IPS-18c (cell line): Measurements from ENCODE around the gene ALPL.
"Not testable (repeated sequence)": the region's sequence is repeated elsewhere in the genome, so short reads cannot be mapped to it uniquely, and the experiment has no call there.

Experiments
- H3K4me3 ChIP-seq: 2 replicates; pipeline ENCODE4 v1.7.0; 2013; ENCODE audit warnings: low read depth, mild to moderate bottlenecking, low read length, moderate library complexity; ENCODE audit not compliant: insufficient read depth
- H3K9me3 ChIP-seq: one replicate; pipeline ENCODE4 v1.6.1; 2013; ENCODE audit warnings: mild to moderate bottlenecking, low read length, moderate library complexity; ENCODE audit not compliant: control insufficient read depth, insufficient read depth

ALPL gene

DNA sequence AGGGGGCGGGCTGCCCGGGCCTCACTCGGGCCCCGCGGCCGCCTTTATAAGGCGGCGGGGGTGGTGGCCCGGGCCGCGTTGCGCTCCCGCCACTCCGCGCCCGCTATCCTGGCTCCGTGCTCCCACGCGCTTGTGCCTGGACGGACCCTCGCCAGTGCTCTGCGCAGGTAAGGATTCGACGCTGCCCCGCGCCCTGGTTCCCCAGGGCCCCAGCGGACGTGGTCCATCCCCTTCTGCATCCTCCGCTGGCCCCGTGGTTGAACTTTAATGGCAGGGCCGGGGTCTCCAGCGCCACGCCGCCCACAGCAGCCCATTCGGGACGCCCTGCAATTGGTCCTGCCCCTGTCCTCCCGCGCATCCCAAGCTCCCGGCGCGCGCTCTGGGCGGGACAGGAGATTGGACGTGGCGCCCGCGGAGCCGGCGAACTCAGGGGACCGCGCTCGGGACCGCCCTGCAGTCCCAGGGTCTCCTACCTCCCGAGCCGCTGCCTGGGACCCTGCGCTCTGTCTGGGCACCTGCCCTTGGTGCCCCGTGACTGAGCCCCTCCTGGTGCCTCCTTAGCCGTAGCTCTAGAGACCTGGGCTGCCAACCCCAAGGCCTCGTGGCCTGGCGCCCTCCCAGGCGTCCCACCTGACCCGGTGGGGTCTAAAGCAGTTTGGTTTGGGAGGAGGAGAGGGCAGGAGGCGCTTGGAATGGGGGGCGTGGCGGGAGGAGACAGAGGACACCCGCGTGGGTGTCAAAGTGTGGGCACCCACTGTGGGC, at the start of gene ALPL:
Gene ALPL (plus strand): TSS at position 73 of the 762 bp plus-strand sequence. CDS start 44,659 bp downstream, outside the sequence.
- H3K9me3 ChIP-seq, result no peaks in the 10 kb centered on the region
- peak within 1 kb of the TSS; percentile 94 for H3K4me3 ChIP-seq

DNA sequence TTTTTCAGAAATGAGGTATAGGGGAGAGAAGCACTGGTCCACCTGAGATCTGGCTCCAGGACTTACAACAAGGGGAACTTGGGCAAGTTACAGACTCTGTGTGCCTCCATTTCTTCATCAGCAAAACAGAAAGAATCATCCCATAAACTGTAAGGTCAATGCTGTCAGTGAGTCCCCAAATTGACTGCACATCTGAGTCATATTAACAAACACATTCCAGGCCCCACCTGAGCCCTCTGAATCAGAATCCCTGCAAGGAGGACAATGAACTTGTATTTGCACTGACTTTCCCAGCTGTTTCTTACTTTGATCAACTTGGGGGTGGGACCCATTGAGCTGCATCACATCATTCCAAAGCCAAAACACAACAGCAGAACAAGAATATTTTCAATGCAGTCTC, 44.1 kb upstream of the ALPL start:
- not testable (repeated sequence) for H3K4me3 ChIP-seq, H3K9me3 ChIP-seq

DNA sequence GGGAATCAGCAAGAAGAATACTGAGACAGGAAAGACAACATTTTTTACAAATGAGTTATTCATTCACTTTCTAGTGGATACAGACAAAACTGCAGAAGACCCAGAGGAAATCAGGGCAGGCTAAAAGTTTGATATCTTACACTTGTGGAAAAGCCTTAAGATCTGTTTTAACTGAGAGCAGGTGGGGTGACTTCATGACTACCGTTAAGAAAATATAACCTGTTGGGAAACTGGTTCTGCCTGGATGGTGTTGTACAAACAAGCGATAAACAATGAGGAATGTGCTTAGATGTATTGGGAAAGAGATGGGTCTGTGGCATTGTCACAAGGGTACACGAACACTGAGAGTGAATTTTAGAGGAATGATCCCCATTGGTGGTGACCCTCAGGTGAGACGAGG, 41.3 kb upstream of the ALPL start:
- H3K4me3 ChIP-seq, H3K9me3 ChIP-seq: not testable (repeated sequence)

DNA sequence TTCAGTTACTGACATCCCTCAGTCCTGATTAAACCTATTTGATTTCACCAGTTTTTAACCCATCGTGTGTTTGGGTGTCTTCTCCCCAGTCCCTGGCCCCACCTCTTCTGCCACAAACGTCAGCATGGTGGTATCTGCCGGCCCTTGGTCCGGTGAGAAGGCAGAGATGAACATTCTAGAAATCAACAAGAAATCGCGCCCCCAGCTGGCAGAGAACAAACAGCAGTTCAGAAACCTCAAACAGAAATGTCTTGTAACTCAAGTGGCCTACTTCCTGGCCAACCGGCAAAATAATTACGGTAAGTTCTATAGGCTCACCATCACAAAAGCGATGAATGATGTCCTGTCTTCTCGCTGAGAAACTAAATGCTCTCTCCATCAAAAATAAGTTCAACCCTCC, 40.6 kb upstream of the ALPL start:
- H3K4me3 ChIP-seq, result no peak overlapping the region
- H3K9me3 ChIP-seq, result no peaks in the 10 kb centered on the region

DNA sequence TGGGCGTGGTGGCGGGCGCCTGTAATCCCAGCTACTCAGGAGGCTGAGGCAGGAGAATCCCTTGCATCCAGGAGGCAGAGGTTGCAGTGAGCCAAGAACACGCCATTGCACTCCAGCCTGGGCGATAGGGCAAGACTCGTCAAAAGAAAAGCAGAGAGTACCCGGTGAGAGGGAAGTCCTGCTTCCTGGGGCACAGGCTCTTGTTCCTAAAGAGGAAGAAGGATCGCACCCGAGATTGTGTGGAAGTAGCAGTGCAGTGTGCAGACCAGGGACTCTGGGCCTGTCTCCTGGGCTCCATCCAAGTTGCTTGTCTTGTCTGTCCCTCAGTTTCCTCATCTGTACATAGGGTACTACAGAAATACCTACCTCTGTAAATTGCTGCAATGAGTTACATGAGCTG, 39.6 kb upstream of the ALPL start:
- Histone ChIP-seq H3K4me3 (no peak overlapping the region), H3K9me3 (no peaks in the 10 kb centered on the region)

DNA sequence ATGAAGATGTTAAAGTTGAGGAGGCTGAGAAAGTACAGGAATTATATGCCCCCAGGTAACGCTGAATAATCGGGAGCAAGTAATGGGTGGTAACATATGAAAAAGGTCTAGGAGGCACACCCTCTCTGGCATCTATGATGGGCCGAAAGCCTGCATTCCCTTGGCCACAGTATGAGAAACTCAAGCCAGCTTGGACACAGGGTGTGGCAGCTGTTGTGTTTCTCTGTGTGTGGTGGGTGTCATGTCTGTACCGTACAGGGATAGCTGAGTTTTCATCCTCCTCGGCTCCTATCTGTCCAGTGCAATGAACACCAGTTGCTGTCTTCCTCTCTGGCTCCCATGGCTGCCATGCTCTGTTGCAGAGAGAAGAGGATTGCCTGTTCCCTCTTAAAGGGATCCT, 36.4 kb upstream of the ALPL start:
- Histone ChIP-seq H3K4me3 (no peak overlapping the region), H3K9me3 (no peaks in the 10 kb centered on the region)

DNA sequence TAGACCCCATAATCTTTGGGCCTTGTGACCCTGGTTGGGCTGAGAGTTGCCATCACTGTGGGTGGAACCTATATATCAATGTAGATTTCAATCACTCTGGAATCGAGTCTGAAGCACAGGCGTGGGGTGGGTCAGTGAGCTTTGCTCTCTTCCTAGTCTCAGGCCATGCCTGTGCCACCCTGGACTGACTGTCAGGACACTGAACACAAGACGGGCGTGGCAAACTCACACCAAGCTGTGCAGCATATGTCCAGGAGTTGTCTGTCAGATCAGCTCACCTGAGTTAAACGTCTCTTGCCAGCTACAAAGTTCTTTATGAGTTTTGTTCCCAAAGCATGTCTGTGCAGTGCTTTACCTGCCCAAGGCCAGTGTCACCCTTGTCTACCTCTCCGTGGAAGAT, 30.9 kb upstream of the ALPL start:
- Histone ChIP-seq H3K9me3 (no peaks in the 10 kb centered on the region), H3K4me3 (no peak overlapping the region)

DNA sequence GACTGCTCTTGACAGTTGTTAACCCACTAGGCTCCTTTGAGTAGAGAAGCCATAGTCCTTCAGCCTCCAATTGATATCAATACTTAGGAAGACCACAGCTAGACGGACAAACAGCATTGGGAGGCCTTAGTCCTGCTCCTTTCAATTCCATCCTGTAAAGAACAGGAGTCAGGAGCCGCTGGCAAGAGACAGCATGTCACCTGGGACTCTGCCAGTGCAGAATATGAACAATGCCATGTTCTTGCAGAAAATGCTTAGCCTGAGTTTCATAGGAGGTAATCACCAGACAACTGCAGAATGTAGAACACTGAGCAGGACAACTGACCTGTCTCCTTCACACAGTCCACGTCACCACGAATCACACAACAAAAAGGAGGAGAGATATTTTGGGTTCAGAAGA, 25.3 kb upstream of the ALPL start:
- not testable (repeated sequence) for H3K9me3 ChIP-seq, H3K4me3 ChIP-seq

DNA sequence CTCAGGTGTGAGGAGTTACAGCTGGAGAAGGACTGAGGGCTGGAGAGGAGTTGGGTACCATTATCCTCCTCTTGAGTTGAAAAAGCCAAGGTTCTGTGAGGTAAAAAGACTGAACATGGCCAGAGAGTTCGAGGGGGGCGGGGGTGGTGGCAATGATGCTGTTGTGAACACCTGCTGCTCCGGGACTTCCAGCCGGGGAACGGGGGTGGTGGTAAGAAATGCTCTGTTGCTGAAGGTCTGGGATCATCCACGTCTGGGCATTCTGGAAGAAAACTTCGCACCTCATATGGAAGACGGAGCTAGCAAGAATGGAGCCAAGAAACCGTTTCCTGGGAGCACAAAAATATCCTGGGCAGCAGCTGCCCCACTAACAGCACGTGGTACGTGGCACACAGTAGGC, 20.1 kb upstream of the ALPL start:
- Histone ChIP-seq H3K4me3 (no peak overlapping the region; the same call in 1 of the 2 replicates), H3K9me3 (peaks cover 3% of the 10 kb centered on the region)

DNA sequence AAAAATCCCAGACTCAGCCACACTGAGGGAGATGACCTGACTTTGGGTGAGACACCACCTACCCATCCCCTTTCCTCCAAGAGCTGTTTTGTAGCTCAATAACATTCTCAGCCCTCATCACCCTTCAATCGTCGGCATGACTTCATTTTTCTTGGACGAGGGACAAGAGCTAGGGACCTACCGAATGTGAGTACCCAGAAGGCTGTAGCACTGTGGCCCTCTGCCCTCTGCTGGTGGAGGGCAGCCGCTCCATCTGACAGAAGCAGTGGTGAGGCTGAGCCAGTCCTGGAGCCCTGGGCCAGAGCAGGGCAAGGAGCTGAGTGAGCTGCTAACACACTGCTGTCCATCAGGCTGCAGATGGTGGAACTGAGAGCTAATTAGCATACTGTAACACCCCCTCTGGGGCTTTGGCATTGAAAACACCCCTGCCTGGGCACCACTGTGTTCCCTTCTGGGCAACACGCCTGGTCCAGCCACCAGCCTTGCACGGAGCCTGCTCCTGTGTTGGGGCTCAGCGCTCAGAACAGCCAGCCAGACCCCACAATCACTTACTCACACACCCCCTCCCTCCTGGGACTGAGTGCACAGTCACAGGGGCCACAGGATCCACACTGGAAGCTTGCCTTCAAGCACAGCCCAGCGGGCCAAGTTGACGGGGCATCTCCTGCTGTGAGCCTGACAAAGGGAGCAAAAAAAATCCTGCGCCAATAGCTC, 18.3 kb upstream of the ALPL start:
- Histone ChIP-seq H3K9me3 (peaks cover 3% of the 10 kb centered on the region), H3K4me3 (no peak overlapping the region)

DNA sequence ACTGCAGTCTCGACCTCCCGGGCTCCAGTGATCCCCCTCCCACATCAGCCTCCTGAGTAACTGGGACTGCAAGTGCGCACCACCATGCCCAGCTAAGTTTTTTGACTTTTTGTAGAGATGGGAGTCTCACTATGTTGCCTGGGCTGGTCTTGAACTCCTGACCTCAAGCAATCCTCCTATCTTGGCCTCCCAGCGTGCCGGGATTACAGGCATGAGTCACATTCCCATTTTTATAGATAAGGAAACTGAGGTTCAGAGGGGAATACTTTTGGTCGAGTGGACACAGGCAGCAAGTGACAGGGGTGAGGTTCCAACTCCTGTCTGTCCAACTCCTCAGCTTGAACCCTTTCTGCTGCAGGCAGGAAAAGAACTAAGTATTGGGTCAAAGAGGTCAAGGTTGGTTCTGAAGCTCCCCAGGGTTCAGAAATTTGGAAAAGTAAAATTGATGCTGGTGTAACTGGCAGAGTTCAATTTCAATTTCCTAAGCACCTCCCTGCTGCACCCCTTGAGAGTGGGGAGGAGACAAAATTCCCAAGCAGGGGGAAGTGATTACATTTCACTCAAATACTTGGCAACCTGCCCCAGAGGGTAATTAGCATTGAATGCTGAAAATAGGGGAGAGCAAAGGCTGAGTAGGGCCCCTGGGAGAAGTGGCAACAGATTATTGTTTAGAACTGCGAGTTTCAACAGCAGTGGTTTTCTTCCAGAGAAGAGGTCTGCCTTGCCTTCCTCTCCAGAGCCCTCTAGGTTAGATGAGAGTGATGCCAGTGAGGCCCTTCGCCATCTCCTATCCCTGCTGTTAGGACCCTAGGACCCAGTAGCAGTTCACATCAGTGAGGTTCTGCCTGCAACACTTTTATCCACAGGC, 17.5 kb upstream of the ALPL start:
- peaks cover 3% of the 10 kb centered on the region for H3K9me3 ChIP-seq
- no peak overlapping the region for H3K4me3 ChIP-seq

DNA sequence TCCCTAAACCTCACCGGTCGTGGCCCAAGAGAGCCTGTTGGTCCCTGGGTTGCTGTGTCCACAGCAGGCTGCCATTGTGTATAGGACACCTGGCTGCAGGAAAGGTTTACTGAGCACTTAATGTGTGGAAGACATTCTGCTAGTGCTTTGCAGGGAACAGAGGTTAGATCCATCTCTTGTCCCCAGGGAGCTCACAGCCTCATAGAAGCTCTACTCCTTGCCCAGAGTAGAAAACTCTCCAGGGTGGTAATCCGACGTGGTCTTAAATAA, 16.9 kb upstream of the ALPL start:
- H3K9me3 ChIP-seq, result peaks cover 3% of the 10 kb centered on the region
- no peak overlapping the region for H3K4me3 ChIP-seq

DNA sequence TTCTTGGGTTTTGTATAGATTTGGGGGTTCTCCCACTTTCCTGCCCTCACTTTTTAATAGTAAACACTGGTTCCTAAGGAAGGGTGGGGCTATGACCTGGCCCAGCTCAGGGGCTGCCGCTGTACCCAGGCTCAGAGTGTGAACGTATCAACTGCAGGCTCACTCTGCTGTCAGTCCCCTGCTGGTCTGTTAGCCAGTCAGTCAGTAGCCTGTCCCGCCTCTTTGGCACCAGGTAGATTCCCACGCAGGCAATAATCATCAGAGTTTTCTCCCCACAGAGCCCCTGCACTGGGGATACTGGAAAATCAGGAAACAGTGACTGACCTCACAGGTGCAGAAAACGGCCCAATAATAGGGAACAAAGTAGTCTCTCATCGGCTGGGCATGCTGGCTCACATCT, 15.0 kb upstream of the ALPL start:
- H3K4me3 ChIP-seq, result no peak overlapping the region
- H3K9me3 ChIP-seq, result peaks cover 3% of the 10 kb centered on the region

DNA sequence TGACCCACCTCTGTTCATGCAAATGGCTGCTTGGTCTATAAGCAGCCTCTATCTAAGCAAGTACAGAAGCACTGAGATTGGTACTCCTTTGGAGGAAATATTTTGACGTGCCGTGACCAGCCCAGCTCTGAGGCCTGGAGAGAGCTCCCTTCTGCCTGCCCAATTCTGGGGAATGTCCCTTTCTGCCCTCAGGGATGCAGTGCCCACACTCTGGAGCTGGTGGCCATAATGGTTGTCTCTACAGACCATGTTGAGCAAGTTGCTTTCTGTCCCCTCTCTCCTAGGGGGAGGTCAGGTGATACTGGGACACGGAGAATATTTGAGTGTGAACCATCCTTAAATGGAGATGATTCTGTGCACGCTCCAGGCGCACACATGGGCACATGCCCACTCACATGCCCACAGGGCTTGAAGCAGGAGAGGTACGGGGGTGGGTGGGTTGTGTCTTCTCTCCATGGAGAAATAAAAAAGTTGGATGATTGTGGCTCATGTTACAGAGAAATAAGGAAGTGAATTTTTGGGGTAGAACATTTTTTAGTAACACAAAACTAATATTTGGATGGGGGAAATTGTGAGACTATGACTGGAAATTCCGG, 13.9 kb upstream of the ALPL start:
- no peak overlapping the region for H3K4me3 ChIP-seq
- H3K9me3 ChIP-seq, result peaks cover 3% of the 10 kb centered on the region

DNA sequence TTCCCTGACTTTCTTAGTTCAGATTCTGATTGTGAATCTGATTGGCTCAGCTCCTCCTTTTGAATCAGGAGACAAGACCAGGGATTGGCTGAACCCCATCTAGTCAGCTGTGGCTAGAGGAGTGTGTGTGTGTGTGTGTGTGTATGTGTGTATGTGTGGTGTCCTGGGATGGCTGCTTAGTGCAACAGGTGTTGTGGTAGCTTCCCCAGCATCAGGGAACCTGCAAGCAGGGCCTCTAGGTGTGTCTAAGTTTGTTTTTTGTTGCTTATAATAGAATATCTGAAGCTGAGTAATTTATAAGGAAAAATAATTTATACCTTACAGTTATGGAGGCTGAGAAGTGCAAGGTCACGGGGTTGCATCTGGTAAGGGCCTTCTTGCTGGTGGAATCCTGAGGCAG, 13.2 kb upstream of the ALPL start:
- no peaks in the 10 kb centered on the region for H3K9me3 ChIP-seq
- H3K4me3 ChIP-seq, result no peak overlapping the region

DNA sequence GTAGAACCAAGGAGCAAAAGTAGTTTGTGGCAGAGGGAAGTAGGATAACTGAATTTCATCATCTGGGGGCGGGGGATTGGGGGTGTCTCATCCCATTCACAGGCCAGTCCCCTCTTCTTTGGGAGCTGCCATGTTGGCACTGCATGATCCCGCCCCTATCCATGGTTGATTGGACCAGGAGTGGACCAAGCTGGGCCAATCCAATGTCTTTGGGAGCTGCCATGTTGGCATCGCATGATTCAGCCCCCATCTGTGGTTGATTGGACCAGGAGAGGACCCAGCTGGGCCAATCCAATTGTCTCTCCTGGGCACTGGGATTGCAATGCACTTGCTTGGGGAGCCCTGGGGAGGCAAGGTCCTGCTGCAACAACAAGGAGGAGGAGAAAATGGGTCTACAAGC, 12.3 kb upstream of the ALPL start:
- H3K4me3 ChIP-seq, result no peak overlapping the region

DNA sequence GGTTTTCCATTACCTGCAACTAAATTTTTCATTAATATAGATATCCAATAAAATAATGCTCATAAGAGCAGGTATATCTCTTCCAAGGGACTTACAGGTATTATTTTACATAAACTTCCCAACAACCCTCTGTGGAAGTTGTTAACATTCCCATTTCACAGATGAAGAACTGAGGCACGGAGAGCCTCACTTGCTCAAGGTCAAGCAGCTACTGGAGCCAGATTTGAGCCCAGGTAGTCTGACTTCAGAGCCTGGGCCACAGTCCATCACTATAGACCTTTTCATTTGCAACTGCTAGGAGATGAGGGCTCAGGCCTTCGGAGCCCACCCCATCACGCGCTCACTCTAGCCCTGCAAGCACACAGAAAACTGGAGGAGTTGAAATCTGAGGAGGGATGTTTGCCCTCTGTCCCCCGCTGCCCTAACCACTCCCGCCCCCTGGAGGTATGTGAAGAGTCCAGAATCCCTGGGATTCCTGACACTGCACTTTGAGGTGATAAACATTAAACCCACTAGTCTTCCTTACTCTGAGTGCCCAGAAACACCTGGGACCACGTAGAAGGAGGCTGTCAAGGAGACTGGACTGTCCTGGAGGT, 11.7 kb upstream of the ALPL start:
- no peaks in the 10 kb centered on the region for H3K9me3 ChIP-seq
- no peak overlapping the region for H3K4me3 ChIP-seq

More for the DNA sequence above, 12.3 kb upstream of the ALPL start:
- no peaks in the 10 kb centered on the region for H3K9me3 ChIP-seq
